Medulla oblongata (tissue), 1 donor: ENCODE data around the gene RNPEP.
A peak's percentile ranks its signal among the peaks of the same experiment; 100 is the strongest.
"Not testable (repeated sequence)": the region's sequence is repeated elsewhere in the genome, so short reads cannot be mapped to it uniquely, and the experiment has no call there.

ENCODE experiments used
- DNase-seq: peaks from one replicate; pipeline ENCODE4 v3.0.0-alpha.2; 2015; ENCODE audit errors: extremely low spot score

Gene RNPEP

GRCh38 chr1:201962382-201962781, 20.1 kb upstream of the RNPEP start:
- not testable (repeated sequence) for DNase-seq

GRCh38 chr1:201964261-201964660, 18.2 kb upstream of the RNPEP start:
- no peak for DNase-seq

GRCh38 chr1:201966171-201966570, 16.3 kb upstream of the RNPEP start:
- DNase-seq, result no peak

- DNase-seq, result no peak
These were observed 14.1 kb upstream of the RNPEP start for GRCh38 chr1:201968202-201968925.

- DNase-seq, result no peak
These were observed 11.9 kb upstream of the RNPEP start for GRCh38 chr1:201970334-201971159.

GRCh38 chr1:201982082-201982622, 296 bp upstream of the RNPEP start:
- peak; percentile 54 for DNase-seq

- no peak for DNase-seq
These were observed 945 bp downstream of the RNPEP start for GRCh38 chr1:201983380-201983805.

GRCh38 chr1:201984446-201984845, 2.0 kb downstream of the RNPEP start:
- no peak for DNase-seq

GRCh38 chr1:201985355-201985754, 2.9 kb downstream of the RNPEP start:
- no peak for DNase-seq

- DNase-seq, result no peak
These were observed 6.2 kb downstream of the RNPEP start for GRCh38 chr1:201988601-201989000.

GRCh38 chr1:201989354-201990128, 7.1 kb downstream of the RNPEP start:
- no peak for DNase-seq

- no peak for DNase-seq
These were observed 8.0 kb downstream of the RNPEP start for GRCh38 chr1:201990427-201990826.

- peak; percentile 36 for DNase-seq
These were observed 17.3 kb downstream of the RNPEP start for GRCh38 chr1:201999625-202000238.

GRCh38 chr1:202002507-202002906, 20.1 kb downstream of the RNPEP start:
- DNase-seq, result no peak

- peak; percentile 45 for DNase-seq
These were observed 22.3 kb downstream of the RNPEP start for GRCh38 chr1:202004711-202005110.

- DNase-seq, result no peak
These were observed 23.5 kb downstream of the RNPEP start for GRCh38 chr1:202005958-202006357.

- no peak for DNase-seq
These were observed 24.9 kb downstream of the RNPEP start for GRCh38 chr1:202007304-202007703.

GRCh38 chr1:202007805-202008489, 25.5 kb downstream of the RNPEP start:
- no peak for DNase-seq

- DNase-seq, result peak; percentile 94
These were observed 27.1 kb downstream of the RNPEP start for GRCh38 chr1:202009326-202010179.
